ENCODE measurements around the gene TOM1.
A peak's percentile ranks its signal among the peaks of the same experiment; 100 is the strongest.

Gene TOM1

GRCh38 chr22:35375526-35375925 lies 75.8 kb downstream of the TOM1 start:
- TF ChIP-seq, protein P1, sequence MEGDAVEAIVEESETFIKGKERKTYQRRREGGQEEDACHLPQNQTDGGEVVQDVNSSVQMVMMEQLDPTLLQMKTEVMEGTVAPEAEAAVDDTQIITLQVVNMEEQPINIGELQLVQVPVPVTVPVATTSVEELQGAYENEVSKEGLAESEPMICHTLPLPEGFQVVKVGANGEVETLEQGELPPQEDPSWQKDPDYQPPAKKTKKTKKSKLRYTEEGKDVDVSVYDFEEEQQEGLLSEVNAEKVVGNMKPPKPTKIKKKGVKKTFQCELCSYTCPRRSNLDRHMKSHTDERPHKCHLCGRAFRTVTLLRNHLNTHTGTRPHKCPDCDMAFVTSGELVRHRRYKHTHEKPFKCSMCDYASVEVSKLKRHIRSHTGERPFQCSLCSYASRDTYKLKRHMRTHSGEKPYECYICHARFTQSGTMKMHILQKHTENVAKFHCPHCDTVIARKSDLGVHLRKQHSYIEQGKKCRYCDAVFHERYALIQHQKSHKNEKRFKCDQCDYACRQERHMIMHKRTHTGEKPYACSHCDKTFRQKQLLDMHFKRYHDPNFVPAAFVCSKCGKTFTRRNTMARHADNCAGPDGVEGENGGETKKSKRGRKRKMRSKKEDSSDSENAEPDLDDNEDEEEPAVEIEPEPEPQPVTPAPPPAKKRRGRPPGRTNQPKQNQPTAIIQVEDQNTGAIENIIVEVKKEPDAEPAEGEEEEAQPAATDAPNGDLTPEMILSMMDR (conservative IDR thresholded peaks at IDR 0.05; ENCODE audit: low read depth), result no peak
- 0 out of 2 replicates have a peak overlapping the region, but pooled peaks have one; percentile 26 for H3K27ac ChIP-seq
- CTCF ChIA-PET, result no interaction called here
- no peak for DNase-seq (ENCODE audit: low spot score)
- POLR2A ChIA-PET (ENCODE audit: low non-redundant PET), result no interaction called here

GRCh38 chr22:35376728-35377472 lies 77.2 kb downstream of the TOM1 start:
- DNase-seq (ENCODE audit: low spot score), result peak; percentile 84
- peak overlapping the region; percentile 77 for H3K27ac ChIP-seq
- TF ChIP-seq, protein P1 (conservative IDR thresholded peaks at IDR 0.05; ENCODE audit: low read depth), result no peak
- POLR2A ChIA-PET (ENCODE audit: low non-redundant PET), result no interaction called here
- CTCF ChIA-PET, result interaction anchor here (0.7 kb wide), 1 partner anchor 38 kb away, joined by 3 read pairs; no protein-coding TSS in a partner anchor

DNA sequence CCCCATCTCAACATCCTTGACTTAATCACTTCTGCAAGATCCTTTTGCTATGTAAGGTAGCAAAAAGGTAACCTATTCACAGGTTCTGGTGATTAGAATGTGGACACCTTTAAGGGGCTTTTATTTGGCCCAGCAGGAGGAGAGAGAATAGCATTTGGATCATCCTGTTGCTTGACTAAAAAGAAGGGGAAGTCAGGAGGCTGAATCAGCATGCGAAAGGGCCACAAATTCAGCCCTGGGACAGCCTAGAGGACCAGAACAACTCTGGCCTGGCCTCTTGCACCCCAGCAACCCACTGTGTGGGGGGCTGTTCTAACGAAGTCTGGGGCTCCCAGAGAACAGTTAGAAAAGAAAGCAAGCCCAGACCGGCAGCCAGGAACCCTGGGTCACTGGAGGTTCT lies 78.0 kb downstream of the TOM1 start:
- DNase-seq (ENCODE audit: low spot score), result no peak
- TF ChIP-seq, protein P1 (conservative IDR thresholded peaks at IDR 0.05; ENCODE audit: low read depth), result no peak
- ChIA-PET CTCF (no interaction called here), POLR2A (ENCODE audit: low non-redundant PET) (no interaction called here)
- H3K27ac ChIP-seq, result peak overlapping the region; percentile 77

DNA sequence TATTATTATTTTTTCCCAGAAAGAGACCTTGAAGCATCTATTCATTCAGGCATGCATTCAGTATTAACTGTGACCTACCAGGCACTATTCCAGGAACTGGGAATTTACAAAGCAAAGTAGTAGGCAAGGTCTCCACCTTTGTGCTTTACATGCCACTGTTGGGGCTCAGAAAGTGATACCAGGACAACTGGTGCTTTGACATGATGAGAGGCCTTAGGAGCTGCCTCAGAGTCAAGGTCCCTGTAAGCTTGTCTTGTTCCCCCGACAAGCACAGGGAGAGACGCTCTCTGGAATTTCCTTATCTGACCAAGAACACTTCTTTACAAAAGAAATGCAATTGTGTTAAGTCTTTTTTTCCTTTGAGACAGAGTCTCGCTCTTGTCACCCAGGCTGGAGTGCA lies 78.9 kb downstream of the TOM1 start:
- DNase-seq (ENCODE audit: low spot score), result no peak
- no peak overlapping the region for H3K27ac ChIP-seq
- POLR2A ChIA-PET (ENCODE audit: low non-redundant PET), result no interaction called here
- CTCF ChIA-PET, result no interaction called here
- TF ChIP-seq, protein P1 (conservative IDR thresholded peaks at IDR 0.05; ENCODE audit: low read depth), result no peak

- ChIA-PET CTCF (interaction anchor here (0.5 kb wide), 1 partner anchor 248 kb away, joined by 5 read pairs; no protein-coding TSS in a partner anchor), POLR2A (ENCODE audit: low non-redundant PET) (interaction anchor here (0.6 kb wide), 1 partner anchor 353 kb away, joined by 5 read pairs; no protein-coding TSS in a partner anchor)
- peak overlapping the region; percentile 73 for H3K27ac ChIP-seq
- TF ChIP-seq, protein P1 (conservative IDR thresholded peaks at IDR 0.05; ENCODE audit: low read depth), result no peak
- DNase-seq (ENCODE audit: low spot score), result no peak
Measured at GRCh38 chr22:35379146-35379993, 79.7 kb downstream of the TOM1 start.

GRCh38 chr22:35380013-35380412 lies 80.3 kb downstream of the TOM1 start:
- peak overlapping the region; percentile 73 for H3K27ac ChIP-seq
- POLR2A ChIA-PET (ENCODE audit: low non-redundant PET), result interaction anchor here (0.6 kb wide), 2 partner anchors 38 to 353 kb away, joined by 3 to 5 read pairs; no protein-coding TSS in a partner anchor
- CTCF ChIA-PET, result interaction anchor here (0.5 kb wide), 1 partner anchor 247 kb away, joined by 5 read pairs; no protein-coding TSS in a partner anchor
- TF ChIP-seq, protein P1 (conservative IDR thresholded peaks at IDR 0.05; ENCODE audit: low read depth), result no peak
- no peak for DNase-seq (ENCODE audit: low spot score)

Measured in RWPE1 (cell line).